DMS79 (cell line): ENCODE results near the gene KCNQ1.

Experiments
- DNase-seq: peaks from one replicate; lab custom pipeline; 2025; lab: John Stamatoyannopoulos, UW

Gene KCNQ1

DNA sequence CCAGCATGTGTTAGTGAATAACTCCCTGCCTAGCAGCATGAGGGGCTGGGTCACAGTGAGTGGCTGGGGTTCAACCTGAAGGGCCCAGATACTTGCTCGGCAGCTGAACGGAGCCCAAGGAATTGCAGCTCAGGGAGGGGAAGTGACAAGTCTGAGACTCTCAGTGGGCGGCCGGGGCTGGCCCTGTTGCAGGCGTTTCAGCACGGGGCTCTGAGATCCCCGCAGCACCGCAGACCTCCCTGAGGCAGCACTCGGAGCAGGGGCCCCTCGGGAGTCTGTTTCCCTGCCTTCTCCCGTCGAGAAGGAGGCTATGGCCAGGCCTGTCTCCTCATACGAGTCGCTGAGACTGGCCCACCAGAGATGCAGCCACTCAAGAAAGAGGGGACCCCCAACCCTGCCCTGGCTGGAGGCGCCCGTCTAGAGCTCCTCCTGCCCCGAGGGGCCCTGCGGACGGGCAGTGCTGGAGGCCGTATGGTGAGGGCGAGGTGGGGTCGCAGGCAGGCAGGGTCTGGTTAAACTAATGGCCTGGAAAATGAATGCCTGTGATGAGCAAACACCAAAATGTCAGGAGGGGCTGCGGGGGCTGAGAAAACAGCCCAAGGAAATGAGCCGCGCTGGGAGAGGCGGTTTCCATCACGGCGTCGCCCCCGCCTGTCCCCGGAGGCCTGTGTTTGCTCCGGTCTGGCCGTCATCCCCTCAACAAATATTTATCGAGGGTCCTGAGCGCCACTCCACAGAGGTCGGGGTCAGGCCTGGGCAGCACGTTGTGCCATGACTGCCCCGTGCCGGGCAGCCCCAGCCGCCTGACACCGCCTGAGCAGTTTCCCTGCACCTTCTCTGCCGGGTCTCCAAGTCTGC lies 35.0 kb upstream of the KCNQ1 start:
- no peak for DNase-seq

DNA sequence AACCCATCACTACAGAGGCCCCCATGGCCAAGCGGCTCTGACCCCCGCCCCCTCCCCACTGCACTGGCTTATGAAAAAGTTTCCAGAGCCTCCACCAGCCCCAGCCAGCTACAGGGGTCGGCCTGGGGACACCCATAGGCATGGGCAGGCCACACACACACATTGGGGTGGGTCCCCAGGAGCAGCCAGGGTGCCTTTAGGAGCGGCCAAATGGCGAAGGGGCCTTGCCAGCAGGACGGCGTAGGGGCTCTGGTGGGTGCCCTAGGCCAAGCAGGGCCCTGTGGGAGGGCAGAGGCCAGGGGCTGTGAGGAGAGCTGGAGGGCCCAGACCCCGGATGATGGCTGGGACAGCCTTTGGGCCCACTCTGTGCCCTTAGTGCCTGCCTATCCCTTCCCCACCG lies 34.2 kb upstream of the KCNQ1 start:
- no peak for DNase-seq

DNA sequence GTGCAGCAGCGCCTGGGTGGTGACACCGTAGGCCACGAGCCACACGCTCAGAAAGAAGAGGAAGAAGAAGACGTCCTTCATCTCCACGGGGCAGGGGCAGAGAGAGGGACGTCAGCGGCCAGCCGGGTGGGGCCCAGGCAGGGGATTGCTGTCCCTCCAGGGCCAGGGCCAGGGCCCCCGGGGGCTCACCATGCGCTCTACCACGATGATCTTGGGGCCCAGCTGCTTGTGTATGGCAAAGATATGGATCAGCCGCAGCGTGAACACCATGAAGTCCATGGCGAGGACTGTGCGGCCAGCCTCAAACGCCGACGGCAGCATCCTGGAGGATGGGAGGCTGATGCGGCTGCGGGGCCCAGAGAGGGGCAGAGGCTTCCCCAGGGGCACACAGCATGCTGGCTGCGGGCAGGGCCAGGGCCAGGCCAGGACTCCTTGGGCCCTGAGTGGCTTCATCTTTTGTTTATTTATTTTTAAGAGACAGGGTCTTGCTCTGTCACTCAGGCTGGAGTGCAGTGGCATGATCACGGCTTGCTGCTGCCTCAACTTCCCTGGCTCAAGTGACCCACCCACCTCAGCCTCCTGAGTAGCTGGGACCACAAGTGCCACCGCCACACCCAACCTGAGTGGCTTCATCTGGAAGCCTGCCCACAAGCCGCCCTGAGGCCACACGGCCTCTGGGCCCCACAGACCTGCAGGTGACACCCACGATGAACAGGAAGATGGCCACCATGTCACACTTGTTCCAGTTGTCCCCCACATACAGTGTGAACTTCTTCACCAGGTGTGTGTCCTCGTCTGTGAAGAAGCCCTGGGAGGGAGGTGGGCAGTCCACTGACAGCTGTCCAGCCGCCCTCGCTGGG lies 33.1 kb upstream of the KCNQ1 start:
- no peak for DNase-seq

DNA sequence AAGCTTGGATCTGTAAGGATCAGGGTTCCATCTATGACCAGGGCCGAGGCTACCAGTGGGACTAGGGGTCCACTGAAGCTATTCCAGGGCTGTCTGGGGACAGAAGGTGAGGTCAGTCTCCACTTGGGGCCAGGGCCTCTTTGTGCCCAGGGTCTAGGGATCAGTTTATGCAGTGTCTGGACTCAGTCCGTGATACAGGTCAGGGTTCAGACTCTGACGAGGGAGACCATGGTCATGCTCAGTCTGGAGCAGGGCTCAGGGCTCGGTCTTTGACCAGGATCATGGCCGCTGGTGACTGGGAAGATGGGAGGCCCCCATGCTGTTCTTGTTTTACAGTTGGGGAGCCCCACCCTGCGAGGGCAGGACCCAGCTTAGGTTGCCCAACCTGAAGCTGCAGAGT lies 32.5 kb upstream of the KCNQ1 start:
- no peak for DNase-seq

DNA sequence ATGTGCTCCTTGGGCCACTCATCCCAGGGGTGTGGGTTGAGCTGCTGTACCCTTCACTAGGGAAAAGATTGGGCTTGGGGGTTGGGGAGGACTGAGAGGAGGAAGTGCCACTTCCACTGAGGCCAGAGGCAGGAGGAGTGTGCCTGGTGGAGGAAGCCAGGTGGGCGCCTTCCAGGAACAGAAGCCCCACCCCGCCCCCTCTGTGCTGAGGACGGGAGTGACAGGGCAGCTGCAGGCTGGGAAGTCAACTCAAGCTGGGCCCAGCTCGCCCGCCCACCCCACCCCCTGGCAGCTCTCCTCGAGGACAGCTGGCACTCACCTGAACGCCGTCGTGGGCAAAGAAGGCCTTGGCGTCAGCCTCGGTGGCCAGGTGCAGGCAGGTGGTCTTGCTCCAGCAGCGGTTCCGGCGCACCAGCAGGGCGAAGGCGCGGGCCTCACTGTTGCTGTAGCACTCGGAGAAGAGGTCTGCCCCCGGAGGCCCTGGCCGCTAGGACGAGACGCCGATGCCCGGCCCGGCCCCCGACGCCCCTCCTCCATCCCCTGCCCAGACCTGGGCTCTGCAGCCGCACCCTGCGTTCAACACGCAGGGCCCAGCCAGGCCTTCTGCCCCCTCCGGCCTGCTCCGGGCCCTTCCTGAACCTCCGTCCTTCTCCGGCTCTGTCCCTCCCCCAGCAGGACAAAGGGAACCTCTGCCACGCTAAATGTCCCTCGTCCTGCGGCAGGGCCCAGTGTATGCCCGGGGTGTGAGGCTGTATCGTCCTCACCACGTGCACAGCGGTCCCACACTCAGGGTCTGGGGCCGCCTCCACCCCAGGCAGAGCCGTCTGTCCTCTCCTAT lies 30.8 kb upstream of the KCNQ1 start:
- no peak for DNase-seq

DNA sequence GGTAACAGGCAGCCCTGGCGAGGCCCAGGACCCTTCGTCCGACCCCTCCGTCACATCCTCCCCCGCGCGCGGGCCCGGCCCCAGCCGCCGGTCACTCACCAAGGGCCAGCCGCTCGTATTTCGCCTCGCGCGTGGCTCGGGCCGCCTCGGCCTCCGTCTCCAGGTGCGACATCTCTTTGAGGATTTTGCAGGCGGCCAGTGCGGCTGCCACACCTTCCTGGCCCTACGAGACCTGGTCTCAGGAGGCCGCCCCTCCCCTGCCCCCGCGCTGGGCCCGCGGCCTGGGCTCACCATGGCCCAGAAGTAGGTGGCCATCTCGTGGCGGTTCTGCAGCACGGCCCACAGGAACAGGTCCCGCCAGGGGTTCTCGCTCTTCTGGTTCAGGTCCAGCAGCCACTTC lies 30.2 kb upstream of the KCNQ1 start:
- no peak for DNase-seq

DNA sequence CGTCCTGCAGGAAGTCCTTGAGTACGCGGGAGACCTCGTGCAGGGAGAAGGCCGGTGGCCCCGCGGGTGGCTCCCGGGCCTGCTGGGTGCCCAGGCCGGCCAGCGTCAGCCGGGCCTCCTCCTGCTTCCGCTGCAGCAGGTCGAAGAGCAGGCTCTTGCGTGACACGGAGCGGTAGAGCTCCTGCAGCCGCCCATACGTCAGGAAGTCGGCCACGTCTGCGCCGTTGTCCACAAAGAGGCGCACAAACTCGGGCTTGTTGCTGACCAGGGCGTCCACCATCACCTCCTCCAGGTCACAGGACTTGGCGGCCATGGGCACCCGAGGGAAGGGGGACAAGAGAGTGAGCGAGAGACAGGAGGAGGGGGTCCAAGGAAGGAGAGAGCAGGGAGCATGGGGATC lies 29.6 kb upstream of the KCNQ1 start:
- DNase-seq = no peak

DNA sequence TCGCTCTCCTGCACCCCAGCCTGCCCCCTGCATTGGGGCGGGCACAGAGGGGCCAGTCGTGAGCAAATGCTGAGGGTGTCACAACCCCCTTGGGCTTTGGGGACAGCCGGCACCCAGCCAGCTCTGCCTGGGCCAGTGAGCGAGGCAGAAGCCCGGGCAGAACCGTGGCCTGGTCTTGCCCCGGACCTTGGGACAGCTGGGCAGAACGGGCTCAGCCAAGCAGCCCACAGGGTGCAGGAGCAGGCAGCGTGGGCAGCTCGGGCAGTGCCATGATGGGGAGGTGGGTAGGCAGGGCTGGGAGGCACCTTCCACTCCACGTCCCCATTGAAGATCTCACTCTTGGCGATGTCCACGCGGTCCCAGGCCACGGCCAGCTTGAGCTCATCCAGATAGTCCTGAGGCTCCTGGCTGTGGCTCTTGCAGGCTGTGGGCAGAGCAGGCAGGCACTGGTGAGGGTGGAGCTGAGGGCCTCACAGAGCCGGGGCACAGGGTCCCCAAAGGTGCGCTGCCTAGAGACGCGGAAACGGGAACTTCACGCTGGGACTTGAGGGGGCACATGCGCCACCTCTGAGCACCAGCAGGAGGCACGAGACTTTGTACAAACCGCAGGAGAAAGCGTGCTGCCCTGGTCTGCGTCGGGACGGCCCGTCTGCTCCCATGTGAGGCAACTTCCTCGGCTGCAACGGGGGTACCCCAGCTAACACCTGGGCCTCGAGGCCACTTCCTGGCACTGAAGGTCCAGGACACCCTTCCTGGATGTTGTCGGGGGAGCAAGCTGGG lies 29.0 kb upstream of the KCNQ1 start:
- DNase-seq = no peak

DNA sequence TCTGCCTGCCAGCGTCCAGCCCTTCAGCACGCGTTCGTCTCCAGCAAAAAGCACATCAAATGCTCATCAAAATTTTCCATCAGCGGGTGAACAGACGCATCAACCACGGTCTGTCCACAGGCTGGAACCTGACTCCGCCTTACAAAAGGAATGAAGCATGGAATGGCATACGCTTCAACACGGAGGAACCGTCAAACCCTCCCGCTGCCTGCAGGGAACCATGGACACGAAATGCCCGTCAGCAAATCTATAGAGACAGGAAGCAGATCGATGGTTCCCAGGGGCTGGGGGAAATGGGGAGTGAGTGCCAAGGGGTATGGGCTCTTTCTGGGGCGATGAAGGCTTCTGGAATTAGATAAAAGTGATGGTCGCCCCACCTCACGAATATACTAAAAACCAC lies 28.0 kb upstream of the KCNQ1 start:
- no peak for DNase-seq

DNA sequence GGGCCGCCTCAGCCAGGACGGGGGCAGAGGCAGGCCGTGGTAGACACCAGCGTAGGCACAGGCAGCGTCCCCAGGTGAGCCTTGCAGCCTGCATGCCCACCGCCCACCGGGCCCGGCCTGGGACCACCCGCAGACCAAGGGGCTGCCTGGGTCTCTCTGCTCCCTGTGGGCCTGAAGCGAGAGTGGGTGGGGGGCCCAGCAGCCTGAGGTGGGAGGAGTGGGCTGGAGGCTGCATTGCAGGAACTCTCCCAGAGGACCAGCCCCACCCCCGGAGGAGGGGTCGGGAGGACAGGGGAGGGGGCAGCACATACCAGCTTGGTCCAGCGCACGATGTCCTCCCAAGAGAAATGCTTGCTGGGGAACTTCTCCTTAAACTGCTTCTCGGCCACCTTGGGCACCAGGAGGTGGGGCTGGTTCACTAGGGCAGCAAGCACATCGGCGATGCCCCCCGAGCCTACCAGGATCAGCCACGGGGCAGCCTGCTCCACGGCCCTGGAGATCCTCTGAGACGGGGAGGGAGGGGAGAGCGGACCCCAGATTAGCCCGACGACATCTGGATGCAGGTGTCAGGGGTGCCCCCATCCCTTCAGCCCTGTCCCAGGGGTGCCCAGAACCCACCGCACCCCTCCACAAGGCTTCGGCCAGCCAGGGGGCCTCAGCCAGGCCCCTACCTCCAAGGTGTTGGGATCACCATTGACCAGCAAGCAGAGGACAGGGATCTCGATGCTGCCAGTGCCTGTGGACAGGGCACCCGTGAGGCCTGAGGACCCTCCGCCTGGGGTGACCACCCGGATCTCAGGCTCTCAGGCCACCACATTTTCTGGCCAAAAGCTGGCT lies 26.7 kb upstream of the KCNQ1 start:
- no peak for DNase-seq

DNA sequence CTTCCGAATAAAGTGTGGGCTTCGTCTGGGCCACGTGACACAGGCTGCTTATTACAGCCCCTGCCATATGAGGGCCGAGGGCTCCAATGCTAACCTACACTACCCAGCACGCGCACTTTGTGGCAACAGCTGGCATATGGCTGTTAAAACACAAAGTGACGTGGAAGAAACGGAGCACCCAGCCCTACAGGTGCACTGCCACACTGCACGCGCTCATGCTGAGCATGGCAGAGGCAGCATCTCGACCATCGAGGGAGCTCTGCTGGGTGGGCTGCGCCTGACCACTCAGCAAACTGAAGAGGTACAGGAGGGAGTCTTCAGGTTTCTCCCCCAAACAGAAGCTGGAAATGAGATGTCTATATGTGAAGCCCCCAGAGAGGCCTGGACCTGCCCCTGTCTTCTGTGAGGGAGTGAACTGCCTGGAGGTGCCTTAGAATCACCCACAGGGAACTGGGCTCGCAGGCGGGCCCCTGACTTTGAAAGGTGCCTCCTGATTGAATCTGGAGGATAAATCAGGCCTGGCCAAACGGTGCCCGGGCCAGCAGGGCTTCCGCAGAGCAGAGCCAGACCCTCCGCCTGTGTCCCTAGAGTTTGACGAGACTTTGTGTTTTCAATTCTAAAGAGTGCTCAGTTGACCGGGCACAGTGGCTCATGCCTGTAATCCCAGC lies 26.0 kb upstream of the KCNQ1 start:
- no peak for DNase-seq

DNA sequence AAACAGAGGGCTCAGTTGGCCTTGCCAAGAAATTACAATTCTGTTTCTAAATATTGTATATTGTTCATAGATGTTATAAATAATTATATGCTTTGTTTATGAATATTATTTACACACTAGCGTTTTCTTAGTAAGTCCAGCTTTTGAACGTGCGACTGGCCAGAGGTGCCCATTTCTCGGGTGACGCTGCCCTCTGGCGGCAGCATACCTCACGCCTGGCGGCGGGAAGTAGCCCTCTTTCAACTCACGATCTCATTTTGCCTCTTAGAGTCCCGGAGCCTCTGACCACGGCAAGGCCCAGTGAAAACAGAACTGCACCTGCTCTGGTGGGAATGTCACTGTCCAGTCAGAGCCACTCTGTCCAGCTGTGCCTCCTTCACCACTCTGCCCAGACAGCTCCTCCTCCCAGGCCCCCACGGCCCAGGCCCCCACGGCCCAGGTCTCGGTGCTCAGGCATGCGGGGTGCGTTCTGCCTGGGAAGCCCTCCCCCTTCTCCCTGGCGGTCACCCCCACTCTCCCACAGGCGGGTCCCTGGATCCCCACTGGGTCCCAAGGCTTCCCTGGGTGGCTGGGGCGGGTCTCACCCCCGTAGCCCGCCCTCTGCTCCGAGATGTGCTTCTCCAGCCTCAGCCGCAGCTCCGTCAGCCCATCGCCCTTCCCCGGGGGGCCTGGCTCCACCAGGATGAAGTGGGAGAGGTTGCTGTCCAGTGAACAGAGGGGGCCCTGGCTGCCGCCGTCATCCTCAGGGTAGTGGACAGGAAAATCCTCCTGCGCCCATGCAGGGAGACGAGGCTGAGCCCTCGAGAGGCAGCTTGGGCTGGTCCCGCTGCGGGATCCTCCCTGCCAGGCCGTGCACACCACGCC lies 24.9 kb upstream of the KCNQ1 start:
- no peak for DNase-seq

DNA sequence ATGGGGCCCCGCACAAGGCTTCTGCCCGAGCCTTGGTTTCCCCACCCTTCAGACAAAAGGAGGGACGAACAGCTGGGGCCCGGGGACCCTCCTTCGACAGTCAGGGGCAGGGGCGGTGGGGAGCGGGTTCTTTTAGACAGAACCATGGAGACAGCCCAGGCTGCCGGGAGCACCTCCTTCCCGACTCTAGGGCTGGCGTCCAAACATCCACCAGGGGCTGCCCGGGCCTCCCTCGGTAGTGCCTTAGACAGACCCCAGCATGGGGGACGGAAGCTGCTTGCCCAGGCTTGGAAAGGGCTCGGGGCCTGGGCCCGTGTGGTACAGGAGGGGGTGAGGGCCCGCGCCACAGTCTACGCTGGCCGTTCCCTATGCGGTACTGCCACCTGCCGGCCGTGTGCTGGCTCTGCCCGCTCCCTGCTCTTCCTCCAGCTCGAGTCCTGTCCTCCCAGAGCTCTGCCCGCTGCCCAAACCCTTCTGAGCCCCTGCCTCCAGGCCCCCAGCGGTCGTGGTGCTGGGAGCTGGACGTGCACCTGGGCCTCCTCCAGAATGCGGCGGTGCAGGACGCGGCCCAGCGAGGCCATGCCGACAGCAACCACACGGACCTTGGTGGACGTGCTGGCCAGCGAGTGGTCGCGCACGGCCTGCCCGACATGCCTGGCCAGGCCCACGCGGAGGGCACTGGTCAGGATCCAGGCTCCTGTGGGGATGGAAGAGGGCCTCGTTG lies 24.1 kb upstream of the KCNQ1 start:
- no peak for DNase-seq

DNA sequence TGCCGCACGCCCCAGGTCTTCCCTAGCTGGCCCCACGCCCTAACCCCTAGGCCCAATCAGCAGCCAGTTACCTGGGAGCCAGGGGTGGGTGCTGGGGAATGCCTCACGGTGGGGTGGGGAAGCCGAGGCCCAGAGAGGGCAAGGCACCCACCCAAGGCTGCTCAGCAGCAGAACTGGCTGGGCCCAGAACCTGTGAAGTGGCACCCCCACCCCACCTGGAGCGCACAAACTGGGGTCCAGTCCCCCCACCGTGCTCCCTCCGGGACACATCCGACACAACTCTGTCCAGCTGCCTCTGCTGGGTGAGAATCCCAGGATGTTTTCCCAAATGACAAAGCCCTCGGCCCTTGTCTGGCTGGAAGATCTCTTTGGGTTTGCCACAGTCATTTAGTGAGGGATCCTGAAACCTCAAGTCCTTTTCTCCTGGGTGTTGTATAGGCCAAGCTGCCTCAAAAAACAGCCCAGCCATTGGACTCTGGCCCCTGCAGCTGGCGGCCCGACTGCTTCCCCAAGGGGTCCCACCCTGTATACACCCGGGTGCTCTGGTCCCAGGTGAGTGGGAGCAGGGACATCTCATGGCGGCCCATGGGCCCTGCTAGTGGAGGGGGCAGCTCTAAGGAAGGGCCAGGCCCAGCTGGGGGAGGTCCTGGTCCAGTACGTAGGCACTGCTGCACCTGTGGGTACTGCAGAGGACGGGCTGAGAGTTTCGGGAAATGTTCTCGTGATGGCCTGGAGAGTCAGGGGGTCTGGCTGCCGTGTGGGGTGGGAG lies 23.4 kb upstream of the KCNQ1 start:
- DNase-seq = no peak

DNA sequence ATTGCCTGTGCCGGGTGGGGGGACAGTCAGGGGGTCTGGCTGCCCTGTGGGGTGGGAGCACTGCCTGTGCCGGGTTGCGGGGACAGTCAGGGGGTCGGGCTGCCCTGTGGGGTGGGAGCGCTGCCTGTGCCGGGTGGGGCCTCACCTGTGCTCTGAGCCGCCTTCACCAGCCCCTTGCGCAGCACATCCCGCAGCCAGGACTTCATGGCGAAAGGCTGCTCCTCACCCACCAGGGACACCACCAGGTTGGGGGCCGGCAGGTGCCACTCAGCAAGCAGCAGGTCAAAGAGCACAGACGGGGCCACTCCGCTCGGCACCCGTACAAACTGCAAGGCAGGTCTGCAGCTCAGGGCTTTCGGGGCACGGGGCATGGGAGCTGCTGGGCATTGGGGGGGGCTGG lies 22.8 kb upstream of the KCNQ1 start:
- no peak for DNase-seq

DNA sequence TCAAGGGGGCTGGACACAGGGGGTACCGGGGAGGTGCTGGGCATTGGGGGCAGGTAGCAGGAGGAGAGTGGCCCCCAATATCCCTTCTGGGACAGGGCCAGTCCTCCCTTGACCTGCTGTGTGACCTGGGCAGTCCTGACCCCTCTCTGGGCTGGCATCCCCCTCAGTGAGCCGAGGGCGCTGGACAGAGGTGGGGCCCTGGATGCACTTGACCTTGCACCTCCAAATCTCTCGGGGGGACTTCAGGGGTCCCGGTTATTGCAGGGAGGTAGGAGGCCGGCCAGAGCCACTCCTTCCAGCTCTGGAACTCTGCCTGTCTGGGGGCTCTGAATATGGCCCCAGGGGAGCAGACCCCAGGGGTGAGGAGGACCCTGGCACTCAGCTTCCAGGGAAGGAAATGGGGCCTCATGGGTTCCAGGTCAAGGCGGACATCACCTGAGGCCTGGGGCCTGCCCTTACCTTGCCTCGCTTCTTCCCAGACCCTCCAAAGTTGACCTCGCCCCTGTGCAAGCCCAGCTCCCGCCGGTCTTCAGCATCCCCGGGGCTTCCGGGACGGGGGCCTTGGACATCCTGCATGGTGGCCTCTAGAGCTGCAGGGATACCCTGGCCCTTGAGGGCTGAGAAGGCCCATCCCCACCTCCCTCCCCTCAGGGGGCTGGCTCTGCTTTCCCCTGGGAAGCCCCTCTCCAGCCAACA lies 22.2 kb upstream of the KCNQ1 start:
- DNase-seq = no peak
